OCI-M2 (cell line): ENCODE results near the gene NYNRIN.
A peak's percentile ranks its signal among the peaks of the same experiment; 100 is the strongest.
"Not testable (repeated sequence)": the region's sequence is repeated elsewhere in the genome, so short reads cannot be mapped to it uniquely, and the experiment has no call there.

Experiments used
- DNase-seq: peaks from one replicate; lab custom pipeline; 2025; ENCODE audit not compliant: unreplicated experiment; lab: John Stamatoyannopoulos, UW

The NYNRIN gene

GRCh38 chr14:24398653-24399446, at the start of gene NYNRIN:
Gene NYNRIN, plus strand, starts transcription at chr14:24399003. Its CDS starts 244 bp downstream, at chr14:24399247.
- DNase-seq: no peak

- no peak for DNase-seq
Measured at GRCh38 chr14:24349742-24350141, 49.1 kb upstream of the NYNRIN start.

- no peak for DNase-seq
Measured at GRCh38 chr14:24351517-24351916, 47.3 kb upstream of the NYNRIN start.

GRCh38 chr14:24353559-24354481, 45.0 kb upstream of the NYNRIN start:
- DNase-seq: no peak

GRCh38 chr14:24354482-24354825, 44.3 kb upstream of the NYNRIN start:
- not testable (repeated sequence) for DNase-seq

- DNase-seq: no peak
Measured at GRCh38 chr14:24355009-24355408, 43.8 kb upstream of the NYNRIN start.

GRCh38 chr14:24356208-24356607, 42.6 kb upstream of the NYNRIN start:
- DNase-seq: no peak

GRCh38 chr14:24360281-24360680, 38.5 kb upstream of the NYNRIN start:
- DNase-seq: no peak

GRCh38 chr14:24361326-24361725, 37.5 kb upstream of the NYNRIN start:
- DNase-seq: no peak

- DNase-seq: no peak
Measured at GRCh38 chr14:24362241-24362960, 36.4 kb upstream of the NYNRIN start.

GRCh38 chr14:24363401-24363800, 35.4 kb upstream of the NYNRIN start:
- DNase-seq: no peak

GRCh38 chr14:24364841-24365240, 34.0 kb upstream of the NYNRIN start:
- DNase-seq: no peak

- DNase-seq: no peak
Measured at GRCh38 chr14:24365600-24366412, 33.0 kb upstream of the NYNRIN start.

- no peak for DNase-seq
Measured at GRCh38 chr14:24366413-24366720, 32.4 kb upstream of the NYNRIN start.

- DNase-seq: peak; percentile 92
Measured at GRCh38 chr14:24366721-24367513, 31.9 kb upstream of the NYNRIN start.

- peak; percentile 93 for DNase-seq
Measured at GRCh38 chr14:24367514-24368211, 31.1 kb upstream of the NYNRIN start, which contains the start of gene NFATC4. Gene NFATC4, plus strand, starts transcription at chr14:24368184. Its CDS starts 157 bp downstream, at chr14:24368341.

GRCh38 chr14:24368212-24368561, 30.6 kb upstream of the NYNRIN start:
- DNase-seq: no peak

GRCh38 chr14:24368562-24369252, 30.1 kb upstream of the NYNRIN start:
- no peak for DNase-seq

- DNase-seq: no peak
Measured at GRCh38 chr14:24369463-24369862, 29.3 kb upstream of the NYNRIN start.
